HG03066 (cell line): Measurements from ENCODE around the gene LYPD3.
A peak's percentile ranks its signal among the peaks of the same experiment; 100 is the strongest.

ENCODE experiments used
- ATAC-seq: cut with Tn5 transposase; IDR thresholded peaks from one replicate; pipeline ENCODE4 v1.9.1; 2021; ENCODE audit warnings: low read depth; ENCODE audit not compliant: unreplicated experiment

LYPD3 gene

DNA sequence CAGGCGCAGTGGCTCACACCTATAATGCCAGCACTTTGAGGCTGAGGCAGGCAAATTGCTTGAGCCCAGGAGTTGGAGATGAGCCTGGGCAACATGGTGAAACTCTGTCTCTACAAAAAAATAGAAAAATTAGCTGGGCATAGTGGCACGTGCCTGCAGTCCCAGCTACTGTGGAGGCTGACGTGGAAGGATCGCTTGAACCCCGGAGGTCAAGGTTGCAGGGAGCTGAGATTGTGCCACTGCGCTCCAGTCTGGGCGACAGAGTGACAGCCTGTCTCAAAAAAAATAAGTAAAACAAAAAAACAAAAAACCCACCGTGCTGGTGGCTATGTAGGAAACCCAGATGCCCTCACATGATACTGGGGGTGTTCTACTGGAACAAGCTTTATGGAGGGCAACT is 22.8 kb upstream of the LYPD3 start:
- ATAC-seq: no peak

DNA sequence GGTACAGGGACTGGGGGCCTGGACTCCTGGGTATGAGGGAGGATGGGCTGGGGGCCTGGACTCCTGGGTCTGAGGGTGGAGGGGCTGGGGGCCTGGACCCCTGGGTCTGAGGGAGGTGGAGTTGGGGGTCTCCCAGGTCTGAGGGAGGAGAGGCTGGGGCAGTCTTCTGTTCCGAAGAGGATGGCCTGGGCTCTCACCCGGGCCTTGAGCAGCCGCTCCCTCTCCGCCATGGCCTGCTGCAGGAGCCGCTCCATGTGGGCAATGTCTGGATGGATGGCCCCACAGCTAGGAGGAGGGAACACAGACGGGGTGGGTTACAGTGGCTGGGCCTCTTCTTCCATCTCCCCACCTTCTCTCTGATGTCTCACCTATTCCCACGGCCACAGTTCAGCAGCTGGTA is 21.0 kb upstream of the LYPD3 start:
- no peak for ATAC-seq

- no peak for ATAC-seq
Measured at GRCh38 chr19:43485951-43486350, 20.5 kb upstream of the LYPD3 start.

- no peak for ATAC-seq
Measured at GRCh38 chr19:43483281-43483680, 17.9 kb upstream of the LYPD3 start.

GRCh38 chr19:43482193-43482592 is 16.8 kb upstream of the LYPD3 start:
- ATAC-seq: no peak

DNA sequence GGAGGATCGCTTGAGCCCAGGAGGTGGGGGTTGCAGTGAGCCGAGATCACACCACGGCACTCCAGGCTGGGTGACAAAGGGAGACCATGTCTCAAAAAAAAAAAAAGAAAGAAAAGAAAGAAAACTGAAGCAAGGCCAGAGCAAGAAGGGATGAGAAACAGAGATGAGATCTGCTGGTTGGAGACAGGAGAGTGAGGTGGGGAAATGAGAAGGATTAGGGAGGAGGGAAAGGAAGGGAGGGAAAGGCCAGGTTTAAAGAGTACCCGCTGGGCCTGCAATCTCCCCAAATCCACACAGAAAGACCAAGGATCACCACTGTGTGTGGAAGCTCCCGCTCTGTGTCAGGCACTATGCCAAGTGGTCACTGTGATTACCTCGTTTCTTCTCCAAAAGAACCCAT is 16.3 kb upstream of the LYPD3 start:
- ATAC-seq: no peak

DNA sequence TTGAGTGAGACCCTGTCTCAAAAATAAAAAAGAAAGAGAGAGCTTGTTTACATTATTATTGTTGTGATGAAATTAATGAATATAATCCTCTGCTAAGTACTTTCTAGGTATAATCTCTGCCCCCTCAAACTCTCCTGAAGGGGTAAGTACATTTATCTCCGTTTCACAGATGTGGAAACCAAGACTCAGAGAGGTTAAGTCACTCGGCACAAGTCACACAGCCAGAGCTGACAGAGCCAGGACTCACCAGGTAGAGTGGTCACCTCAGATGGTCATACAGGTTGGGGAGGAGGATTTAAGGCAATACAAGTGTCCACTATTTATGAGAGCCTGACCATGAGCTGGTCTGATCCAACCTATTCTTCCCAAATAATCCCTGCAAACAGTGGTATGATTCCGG is 15.2 kb upstream of the LYPD3 start:
- no peak for ATAC-seq

DNA sequence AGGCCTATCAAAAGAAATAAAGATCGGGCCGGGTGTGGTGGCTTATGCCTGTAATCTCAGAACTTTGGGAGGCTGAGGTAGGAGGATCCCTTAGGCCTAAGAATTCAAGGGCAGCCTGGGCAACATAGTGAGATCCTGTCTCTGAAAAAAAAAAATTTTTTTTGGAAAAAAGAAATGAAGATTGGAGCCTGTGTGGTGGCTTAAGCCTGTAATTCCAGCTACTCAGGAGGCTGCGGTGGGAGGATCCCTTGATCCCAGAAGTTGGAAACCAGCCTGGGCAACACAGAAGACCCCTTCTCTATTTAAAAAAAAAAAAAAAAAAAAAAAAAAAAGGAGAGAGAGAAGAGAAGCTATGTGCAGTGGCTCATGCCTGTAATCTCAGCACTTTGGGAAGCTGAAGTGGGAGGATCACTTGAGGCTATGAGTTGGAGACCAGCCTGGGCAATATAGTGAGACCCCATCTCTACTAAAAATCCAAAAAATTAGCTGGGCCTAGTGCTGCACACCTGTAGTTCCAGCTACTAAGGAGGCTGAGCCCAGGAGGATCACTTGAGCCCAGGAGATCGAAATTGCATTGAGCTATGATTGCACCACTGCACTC is 14.7 kb upstream of the LYPD3 start:
- ATAC-seq: no peak

GRCh38 chr19:43479226-43479625 is 13.8 kb upstream of the LYPD3 start:
- no peak for ATAC-seq

- no peak for ATAC-seq
Measured at GRCh38 chr19:43478323-43478722, 12.9 kb upstream of the LYPD3 start.

GRCh38 chr19:43476606-43477005 is 11.2 kb upstream of the LYPD3 start:
- no peak for ATAC-seq

DNA sequence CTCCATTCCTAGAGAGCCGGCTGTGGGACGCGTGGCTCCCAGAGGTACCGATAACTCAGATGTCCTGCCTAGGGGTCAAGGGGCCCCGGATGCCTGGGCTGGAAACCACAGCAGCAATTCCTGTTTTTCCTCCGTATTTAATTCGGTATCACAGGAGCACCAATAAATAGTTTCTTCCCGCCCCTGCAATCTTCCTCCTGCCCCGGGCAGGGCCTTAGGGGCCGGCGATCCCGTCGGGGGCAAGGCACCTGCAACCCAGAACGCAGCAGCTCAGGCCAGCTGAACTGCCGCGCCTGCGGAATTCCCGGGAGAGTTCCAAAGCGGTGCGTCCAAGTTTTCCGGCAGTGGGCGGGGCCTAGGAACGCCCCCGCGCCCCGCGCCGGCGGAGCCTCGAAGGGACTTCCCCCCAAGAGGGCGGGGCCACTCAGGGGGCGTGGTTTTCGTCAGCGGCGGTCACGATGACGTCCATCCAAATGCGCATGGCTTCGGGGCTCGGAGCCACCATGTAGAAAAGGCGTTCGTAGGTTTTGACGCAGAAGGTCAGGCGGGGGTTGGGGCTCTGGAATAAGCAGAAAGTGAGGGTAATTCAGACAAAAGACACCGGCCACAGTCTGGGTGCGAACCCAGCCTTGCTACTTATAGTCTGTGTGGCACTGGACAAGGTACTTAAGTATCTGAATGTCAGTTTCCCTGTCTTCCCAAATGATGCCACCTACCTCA is 9.7 kb upstream of the LYPD3 start:
- peak; percentile 63 for ATAC-seq

- ATAC-seq: no peak
Measured at GRCh38 chr19:43474487-43474886, 9.1 kb upstream of the LYPD3 start.

- no peak for ATAC-seq
Measured at GRCh38 chr19:43471091-43471490, 5.7 kb upstream of the LYPD3 start.

- ATAC-seq: no peak
Measured at GRCh38 chr19:43470288-43470687, 4.9 kb upstream of the LYPD3 start.

GRCh38 chr19:43469160-43469480 is 3.7 kb upstream of the LYPD3 start:
- ATAC-seq: no peak

DNA sequence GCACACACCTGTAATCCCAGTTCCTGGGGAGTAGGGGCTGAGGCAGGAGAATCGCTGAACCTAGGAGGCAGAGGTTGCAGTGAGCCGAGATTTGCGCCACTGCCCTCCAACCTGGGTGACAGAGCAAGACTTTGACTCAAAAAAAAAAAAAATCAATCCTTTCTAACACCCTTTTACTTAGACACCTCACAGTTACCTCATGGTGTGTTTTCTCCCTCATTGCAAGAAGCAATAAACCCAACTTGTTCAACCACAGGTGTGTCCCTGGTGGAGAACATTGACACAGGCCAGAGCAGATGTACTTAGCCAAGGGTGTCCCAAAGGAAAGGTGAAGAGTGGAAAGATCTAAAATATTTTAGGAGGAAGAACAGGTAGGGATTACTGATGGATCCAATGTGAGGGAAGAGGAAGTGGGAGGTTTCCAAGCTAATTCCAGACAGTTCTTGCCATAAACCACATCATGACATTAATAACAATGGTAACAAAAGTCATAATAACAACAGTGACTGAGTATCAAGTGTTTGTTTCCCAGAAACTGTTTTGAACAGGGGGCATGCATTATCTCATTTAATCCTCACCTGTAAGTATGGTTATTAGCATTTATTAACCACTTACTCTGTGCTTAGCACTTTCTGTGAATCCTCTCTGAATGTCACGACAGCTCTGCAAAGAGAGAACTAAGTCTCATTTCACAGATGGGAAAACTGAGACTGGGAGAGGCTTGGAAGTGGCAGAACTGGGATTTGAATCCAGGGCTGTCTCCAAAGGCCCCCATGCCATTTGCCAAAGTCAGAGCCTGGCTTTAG is 3.1 kb upstream of the LYPD3 start:
- no peak for ATAC-seq

GRCh38 chr19:43467730-43468129 is 2.3 kb upstream of the LYPD3 start:
- ATAC-seq: no peak

- ATAC-seq: no peak
Measured at GRCh38 chr19:43467276-43467675, 1.9 kb upstream of the LYPD3 start.

GRCh38 chr19:43466793-43467192 is 1.4 kb upstream of the LYPD3 start:
- no peak for ATAC-seq

DNA sequence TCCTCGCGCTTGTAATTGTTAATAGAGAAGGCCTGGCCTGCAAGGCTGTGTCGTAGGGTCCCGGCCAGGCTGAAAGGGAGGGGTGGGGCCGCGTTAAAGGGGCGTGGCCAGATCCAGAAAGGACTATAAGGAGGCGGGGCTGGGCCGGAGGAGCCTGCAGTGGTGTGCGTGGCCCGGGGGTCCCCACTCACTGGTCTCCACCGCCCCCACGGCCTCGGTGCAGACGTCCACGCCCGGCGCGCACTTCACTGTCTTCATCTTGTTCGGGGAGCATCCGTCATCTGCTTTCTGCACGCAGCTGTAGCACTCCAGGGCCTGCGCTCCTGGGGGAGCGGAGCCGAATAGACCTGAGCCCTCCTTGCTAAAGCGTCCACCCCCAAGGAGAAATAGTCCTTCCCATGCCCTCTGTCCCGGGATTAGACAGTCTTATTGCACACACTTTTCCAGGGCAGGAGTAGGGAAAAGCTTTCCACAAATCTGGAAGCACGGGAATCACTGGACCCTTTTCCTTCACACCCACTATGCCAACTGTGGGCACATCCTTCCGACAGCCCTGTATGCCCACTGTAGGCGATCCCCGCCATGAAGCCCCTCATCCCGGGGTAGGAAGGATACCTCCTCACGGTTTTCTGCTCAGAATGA is 1.2 kb downstream of the LYPD3 start:
- ATAC-seq: peak; percentile 32
